NCI-H82 treated with DMSO at 0.1 percent for 48 hours (cell line): ENCODE measurements around the gene PHKG1.
A peak's percentile ranks its signal among the peaks of the same experiment; 100 is the strongest.
"Not testable (repeated sequence)": the region's sequence is repeated elsewhere in the genome, so short reads cannot be mapped to it uniquely, and the experiment has no call there.

Experiments used
- DNase-seq: peaks from one replicate; lab custom pipeline; 2025; ENCODE audit not compliant: unreplicated experiment; lab: John Stamatoyannopoulos, UW

PHKG1 gene

GRCh38 chr7:56083150-56083785 is 9.5 kb downstream of the PHKG1 start:
- DNase-seq, result no peak

- no peak for DNase-seq
Measured at GRCh38 chr7:56081626-56082340, 11.0 kb downstream of the PHKG1 start.

GRCh38 chr7:56080726-56081435 is 11.9 kb downstream of the PHKG1 start:
- DNase-seq, result not testable (repeated sequence)

GRCh38 chr7:56079450-56080185 is 13.1 kb downstream of the PHKG1 start:
- no peak for DNase-seq

- DNase-seq, result no peak
Measured at GRCh38 chr7:56078196-56078595, 14.6 kb downstream of the PHKG1 start.

- DNase-seq, result no peak
Measured at GRCh38 chr7:56077681-56078080, 15.1 kb downstream of the PHKG1 start.

GRCh38 chr7:56074371-56074791 is 18.4 kb downstream of the PHKG1 start:
- DNase-seq, result peak; percentile 85

- not testable (repeated sequence) for DNase-seq
Measured at GRCh38 chr7:56066376-56066775, 26.4 kb downstream of the PHKG1 start.

- peak; percentile 83 for DNase-seq
Measured at GRCh38 chr7:56063882-56064625, 28.7 kb downstream of the PHKG1 start, which contains the start of gene SUMF2. Gene SUMF2, plus strand, starts transcription at chr7:56064286. Its CDS starts 26 bp downstream, at chr7:56064312.

- DNase-seq, result no peak
Measured at GRCh38 chr7:56063500-56063881, 29.3 kb downstream of the PHKG1 start.

GRCh38 chr7:56062382-56062781 is 30.4 kb downstream of the PHKG1 start:
- DNase-seq, result no peak

- no peak for DNase-seq
Measured at GRCh38 chr7:56053993-56054392, 38.8 kb downstream of the PHKG1 start.

- no peak for DNase-seq
Measured at GRCh38 chr7:56053379-56053778, 39.4 kb downstream of the PHKG1 start.

GRCh38 chr7:56051339-56052191 is 41.2 kb downstream of the PHKG1 start, which contains the start of the genes CCT6A and PSPH:
Gene CCT6A, plus strand, starts transcription at chr7:56051765. Its CDS starts 84 bp downstream, at chr7:56051849.
Gene PSPH, minus strand, starts transcription at chr7:56051444. Its CDS starts 30,232 bp downstream, at chr7:56021212.
- DNase-seq, result peak; percentile 94

- DNase-seq, result no peak
Measured at GRCh38 chr7:56051053-56051338, 41.8 kb downstream of the PHKG1 start.

GRCh38 chr7:56048763-56049162 is 44.0 kb downstream of the PHKG1 start:
- DNase-seq, result not testable (repeated sequence)

- no peak for DNase-seq
Measured at GRCh38 chr7:56048245-56048644, 44.5 kb downstream of the PHKG1 start.

GRCh38 chr7:56047446-56048116 is 45.2 kb downstream of the PHKG1 start:
- not testable (repeated sequence) for DNase-seq
